ENCODE measurements around the gene MAML1. TPM values are rescaled to one million over a fixed set of nuclear protein-coding genes. Genes with fewer than 3 reads are reported as not detected.

MAML1 gene
- total RNA-seq, 1 donor from 2014 or later = 11.8 TPM

- no peaks in the 10 kb centered on the region for H3K27me3 ChIP-seq (ENCODE audit: low read depth)
- no peak overlapping the region for H3K4me3 ChIP-seq
- no peaks in the 10 kb centered on the region for H3K9me3 ChIP-seq (replicated peaks)
- intact Hi-C loops (cut with micrococcal nuclease) = no loop called here
- TF ChIP-seq, protein P1, sequence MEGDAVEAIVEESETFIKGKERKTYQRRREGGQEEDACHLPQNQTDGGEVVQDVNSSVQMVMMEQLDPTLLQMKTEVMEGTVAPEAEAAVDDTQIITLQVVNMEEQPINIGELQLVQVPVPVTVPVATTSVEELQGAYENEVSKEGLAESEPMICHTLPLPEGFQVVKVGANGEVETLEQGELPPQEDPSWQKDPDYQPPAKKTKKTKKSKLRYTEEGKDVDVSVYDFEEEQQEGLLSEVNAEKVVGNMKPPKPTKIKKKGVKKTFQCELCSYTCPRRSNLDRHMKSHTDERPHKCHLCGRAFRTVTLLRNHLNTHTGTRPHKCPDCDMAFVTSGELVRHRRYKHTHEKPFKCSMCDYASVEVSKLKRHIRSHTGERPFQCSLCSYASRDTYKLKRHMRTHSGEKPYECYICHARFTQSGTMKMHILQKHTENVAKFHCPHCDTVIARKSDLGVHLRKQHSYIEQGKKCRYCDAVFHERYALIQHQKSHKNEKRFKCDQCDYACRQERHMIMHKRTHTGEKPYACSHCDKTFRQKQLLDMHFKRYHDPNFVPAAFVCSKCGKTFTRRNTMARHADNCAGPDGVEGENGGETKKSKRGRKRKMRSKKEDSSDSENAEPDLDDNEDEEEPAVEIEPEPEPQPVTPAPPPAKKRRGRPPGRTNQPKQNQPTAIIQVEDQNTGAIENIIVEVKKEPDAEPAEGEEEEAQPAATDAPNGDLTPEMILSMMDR (IDR thresholded peaks at IDR 0.05; ENCODE audit: borderline replicate concordance) = no peak
- peaks cover 67% of the 10 kb centered on the region for H3K4me1 ChIP-seq
- DNase-seq = no peak
- no peak overlapping the region for H3K27ac ChIP-seq (replicated peaks)
- peaks cover 41% of the 10 kb centered on the region for H3K36me3 ChIP-seq
Observed at GRCh38 chr5:179800071-179800695, 67.6 kb downstream of the MAML1 start.

DNA sequence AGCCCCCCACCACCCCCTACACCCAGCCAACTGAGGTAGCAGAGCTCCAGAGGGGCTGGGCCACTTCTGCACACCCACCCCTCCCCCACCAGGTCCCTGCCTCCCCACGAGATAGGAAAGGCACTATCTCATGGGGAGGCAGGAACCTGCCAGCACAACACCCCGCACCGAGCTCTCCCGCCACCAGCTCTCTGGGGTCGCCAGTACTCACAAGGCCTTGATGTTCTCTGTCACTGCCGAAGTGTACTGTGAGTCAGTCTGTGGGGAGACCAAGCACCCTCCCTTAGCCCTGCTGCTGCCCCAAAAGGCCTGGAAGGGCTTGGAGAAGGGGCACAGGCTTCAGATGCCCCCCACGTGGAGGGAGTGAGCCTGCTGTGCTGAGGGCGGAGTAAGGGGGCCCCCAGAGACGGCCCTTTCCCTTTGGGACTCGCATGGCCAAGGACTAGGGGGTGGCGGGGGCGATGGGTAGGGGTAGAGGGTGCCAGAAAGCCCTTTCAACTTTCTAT lies 68.1 kb downstream of the MAML1 start:
- no peak overlapping the region for H3K27ac ChIP-seq (replicated peaks)
- no peak for DNase-seq
- peaks cover 67% of the 10 kb centered on the region for H3K4me1 ChIP-seq
- H3K4me3 ChIP-seq = no peak overlapping the region
- H3K27me3 ChIP-seq (ENCODE audit: low read depth) = no peaks in the 10 kb centered on the region
- intact Hi-C loops (cut with micrococcal nuclease) = no loop called here
- TF ChIP-seq, protein P1 (IDR thresholded peaks at IDR 0.05; ENCODE audit: borderline replicate concordance) = no peak
- peaks cover 41% of the 10 kb centered on the region for H3K36me3 ChIP-seq
- H3K9me3 ChIP-seq (replicated peaks) = no peaks in the 10 kb centered on the region

DNA sequence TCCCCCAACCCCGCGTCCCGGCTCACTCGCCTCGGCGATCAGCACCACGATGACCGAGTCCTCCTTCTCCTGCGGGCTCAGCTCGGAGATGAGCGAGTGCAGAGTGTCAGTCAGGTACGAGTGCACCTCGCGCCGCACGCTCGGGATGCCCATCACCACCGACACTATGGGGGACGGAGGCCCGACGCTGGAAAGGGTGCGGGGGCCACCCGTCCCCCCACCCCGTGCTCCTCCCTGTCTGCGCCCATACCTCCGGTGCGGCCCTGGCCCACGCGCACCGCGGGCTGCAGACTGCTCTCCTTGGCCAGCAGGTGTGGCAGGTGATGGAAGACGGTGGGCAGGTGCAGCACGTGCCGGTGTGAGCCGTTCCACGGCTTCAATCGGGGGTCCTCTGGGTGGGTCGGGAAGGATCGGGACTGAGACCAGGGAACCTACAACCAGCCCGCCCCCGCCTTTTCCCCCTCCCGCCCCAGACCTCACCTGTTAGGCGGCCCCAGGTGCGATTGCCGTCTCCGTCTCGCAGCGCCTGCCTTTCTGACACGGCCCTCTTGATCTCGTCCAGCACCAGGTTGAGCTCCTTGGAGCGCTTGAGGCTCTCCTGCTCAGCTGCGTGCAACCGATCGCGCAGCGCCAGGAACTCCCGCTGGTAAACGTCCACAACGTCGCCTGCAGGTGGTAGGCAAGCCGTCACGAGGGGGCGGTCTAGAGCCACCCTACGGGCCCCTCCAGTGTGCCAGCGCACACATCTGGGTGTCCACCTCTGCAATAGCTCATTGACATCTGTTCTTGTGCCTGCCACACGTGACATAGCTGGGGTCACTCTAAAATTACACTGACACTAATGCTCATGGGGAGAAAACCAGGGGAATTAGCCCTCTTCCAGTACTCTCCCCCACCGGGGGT lies 68.9 kb downstream of the MAML1 start:
- Histone ChIP-seq H3K9me3 (replicated peaks) (no peaks in the 10 kb centered on the region), H3K4me3 (no peak overlapping the region), H3K36me3 (peaks cover 41% of the 10 kb centered on the region), H3K4me1 (peaks cover 63% of the 10 kb centered on the region), H3K27ac (replicated peaks) (no peak overlapping the region), H3K27me3 (ENCODE audit: low read depth) (no peaks in the 10 kb centered on the region)
- peak; percentile 74 for DNase-seq
- intact Hi-C loops (cut with micrococcal nuclease) = no loop called here
- TF ChIP-seq, protein P1 (IDR thresholded peaks at IDR 0.05; ENCODE audit: borderline replicate concordance) = peak; percentile 70

DNA sequence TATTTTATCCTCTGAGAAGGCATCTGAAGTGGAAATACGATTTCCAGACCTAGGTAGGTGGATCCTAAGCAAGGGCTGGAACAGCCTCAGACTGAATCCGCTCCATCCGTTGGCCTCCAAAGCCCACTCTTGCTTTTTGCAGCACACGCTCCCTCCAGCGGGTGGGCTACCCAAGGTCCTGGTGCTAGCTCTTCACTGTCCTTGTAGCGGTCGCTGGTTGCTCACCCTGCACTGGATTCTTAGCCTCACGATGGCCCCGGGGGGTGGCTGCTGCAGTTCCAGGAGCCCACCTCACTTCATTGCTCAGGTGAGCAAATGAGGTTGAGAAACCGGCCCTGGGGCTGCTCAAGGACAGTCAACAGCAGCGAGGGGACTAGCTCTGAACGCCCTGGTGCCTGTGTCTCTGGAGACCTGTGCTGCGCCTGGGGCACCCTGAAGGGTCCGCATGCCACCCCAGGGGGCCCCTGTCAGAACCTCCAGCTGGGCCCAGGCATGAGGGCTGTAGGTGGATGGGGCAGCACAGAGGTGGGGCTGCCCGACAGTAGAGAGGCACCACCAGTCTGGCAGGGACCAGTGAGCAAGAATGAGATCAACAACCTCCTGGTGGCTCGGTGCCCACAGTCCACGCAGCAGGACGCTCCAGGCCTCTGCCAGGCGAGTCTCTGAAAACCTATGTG lies 69.7 kb downstream of the MAML1 start:
- DNase-seq = no peak
- Histone ChIP-seq H3K9me3 (replicated peaks) (no peaks in the 10 kb centered on the region), H3K27ac (replicated peaks) (no peak overlapping the region), H3K27me3 (ENCODE audit: low read depth) (no peaks in the 10 kb centered on the region), H3K4me3 (no peak overlapping the region), H3K4me1 (peaks cover 60% of the 10 kb centered on the region), H3K36me3 (peaks cover 39% of the 10 kb centered on the region)
- TF ChIP-seq, protein P1 (IDR thresholded peaks at IDR 0.05; ENCODE audit: borderline replicate concordance) = no peak
- intact Hi-C loops (cut with micrococcal nuclease) = no loop called here

- H3K4me1 ChIP-seq = peaks cover 63% of the 10 kb centered on the region
- TF ChIP-seq, protein P1 (IDR thresholded peaks at IDR 0.05; ENCODE audit: borderline replicate concordance) = no peak
- no peaks in the 10 kb centered on the region for H3K9me3 ChIP-seq (replicated peaks)
- H3K27ac ChIP-seq (replicated peaks) = no peak overlapping the region
- H3K36me3 ChIP-seq = peaks cover 32% of the 10 kb centered on the region
- H3K27me3 ChIP-seq (ENCODE audit: low read depth) = no peaks in the 10 kb centered on the region
- no peak for DNase-seq
- intact Hi-C loops (cut with micrococcal nuclease) = no loop called here
- H3K4me3 ChIP-seq = no peak overlapping the region
Observed at GRCh38 chr5:179802950-179803562, 70.4 kb downstream of the MAML1 start.

Data from left ventricle myocardium inferior (tissue), 1 donor.